Mucosa of descending colon (tissue), 3 donors: ENCODE results near the gene ODAD3. TPM values are rescaled to one million over a fixed set of nuclear protein-coding genes. Genes with fewer than 3 reads are reported as not detected.

Experiments used
- ATAC-seq: fragments of 200-7000 bp; cut with Tn5 transposase; one replicate; pipeline ENCODE4 v1.9.1; 2020; ENCODE audit warnings: mild to moderate bottlenecking, moderate library complexity
- DNase-seq, 3 donors: peaks; one replicate each; pipeline ENCODE4 v3.0.0-alpha.2; 2020
- H3K36me3 ChIP-seq: fragments of 200-600 bp; one replicate; pipeline ENCODE4 v1.8.0; 2021; ENCODE audit warnings: low read depth, mild to moderate bottlenecking
- H3K4me1 ChIP-seq: fragments of 200-600 bp; one replicate; pipeline ENCODE4 v1.8.0; 2021; ENCODE audit warnings: low read depth, mild to moderate bottlenecking
- H3K4me3 ChIP-seq: fragments of 200-600 bp; one replicate; pipeline ENCODE4 v1.8.0; 2021; ENCODE audit warnings: mild to moderate bottlenecking
- H3K9me3 ChIP-seq: fragments of 200-600 bp; one replicate; pipeline ENCODE4 v1.8.0; 2021; ENCODE audit warnings: mild to moderate bottlenecking
- CTCF ChIP-seq: fragments of 200-600 bp; IDR thresholded peaks from one replicate; pipeline ENCODE4 v1.8.0; 2022; ENCODE audit warnings: antibody characterized with exemption, mild to moderate bottlenecking
- intact Hi-C, 2 donors: fragments of 100-400 bp; cut with DNase I in 1 of 2; cut with micrococcal nuclease in 1 of 2; formaldehyde crosslinking; loops; one replicate each; pipeline versions ENCODE4 v1.11.0 to v1.11.1; 2022; cut with DNase I, micrococcal nuclease
- total RNA-seq, 3 donors: library from RNA; stranded (reverse); fragmentation: NEBNext Ultra II Directional in 2 of 3; extraction: Animal tissue kit (Norgen Biotek cat#: 25700) in 2 of 3; gene quantifications; one replicate each; pipeline versions ENCODE4 v1.2.1 to v1.2.4, GENCODE V29; 2021 to 2023
- donor health status: DM: no; HTN: no; CAD: no; lungs with moderate emphysema.
- donor health status: DM: no; HTN: no; CAD: no.
- donor health status: DM: no; HTN: yes; CAD: no.

Gene ODAD3
- total RNA-seq, 3 donors from 2014 or later = 0.14 to 0.28 TPM; not detected in 1

- intact Hi-C loops = no loop called here
- TF ChIP-seq CTCF = no peak
- Histone ChIP-seq H3K4me1 (peaks cover 39% of the 10 kb centered on the region), H3K4me3 (no peak within 1 kb of the TSS), H3K9me3 (no peaks in the 10 kb centered on the region), H3K36me3 (no peaks in the 10 kb centered on the region)
- peak; percentile 59 for ATAC-seq
- peak in 2 of 3 donors; percentile 25 to 53 for DNase-seq
Measured at GRCh38 chr19:11418549-11419506, 16.1 kb downstream of the ODAD3 start, which contains the start of gene RGL3. Gene RGL3 (minus strand): TSS chr19:11419314. CDS start chr19:11419278, 36 bp downstream.

- ATAC-seq (peak; percentile 2), DNase-seq (no peak)
- Histone ChIP-seq H3K36me3 (no peaks in the 10 kb centered on the region), H3K4me1 (peaks cover 39% of the 10 kb centered on the region), H3K4me3 (no peak overlapping the region), H3K9me3 (no peaks in the 10 kb centered on the region)
- intact Hi-C loops = no loop called here
- no peak for TF ChIP-seq CTCF
Measured at GRCh38 chr19:11418094-11418548, 16.8 kb downstream of the ODAD3 start.

- no peak overlapping the region for H3K4me3 ChIP-seq
- no peaks in the 10 kb centered on the region for H3K9me3 ChIP-seq
- H3K4me1 ChIP-seq = peaks cover 24% of the 10 kb centered on the region
- ATAC-seq (no peak), DNase-seq (no peak)
- intact Hi-C loops = no loop called here
- H3K36me3 ChIP-seq = no peaks in the 10 kb centered on the region
- no peak for TF ChIP-seq CTCF
Measured at GRCh38 chr19:11416346-11417052, 18.4 kb downstream of the ODAD3 start.

- DNase-seq = no peak
- H3K4me1 ChIP-seq = peaks cover 9% of the 10 kb centered on the region
- intact Hi-C loops = no loop called here
- no peak for ATAC-seq
- no peaks in the 10 kb centered on the region for H3K36me3 ChIP-seq
- H3K4me3 ChIP-seq = no peak overlapping the region
- H3K9me3 ChIP-seq = no peaks in the 10 kb centered on the region
- no peak for TF ChIP-seq CTCF
Measured at GRCh38 chr19:11414544-11414943, 20.4 kb downstream of the ODAD3 start.

- ATAC-seq (no peak), DNase-seq (no peak)
- Histone ChIP-seq H3K9me3 (no peaks in the 10 kb centered on the region), H3K4me1 (no peaks in the 10 kb centered on the region), H3K36me3 (no peaks in the 10 kb centered on the region), H3K4me3 (no peak overlapping the region)
- intact Hi-C loops = no loop called here
- no peak for TF ChIP-seq CTCF
Measured at GRCh38 chr19:11410682-11411081, 24.2 kb downstream of the ODAD3 start.
